ENCODE data around the gene SYNGAP1.
"Not testable (repeated sequence)": the region's sequence is repeated elsewhere in the genome, so short reads cannot be mapped to it uniquely, and the experiment has no call there.

SYNGAP1 gene

GRCh38 chr6:33477864-33478263 lies 58.0 kb downstream of the SYNGAP1 start:
- Histone ChIP-seq H3K36me3 (ENCODE audit: control insufficient read depth in 1 of 2, insufficient read depth in 2 of 2, low read length in 2 of 2) (no peaks in the 10 kb centered on the region), H3K18ac (ENCODE audit: low read length) (no peak overlapping the region), H3K4me2 (ENCODE audit: low read length) (no peak overlapping the region), H3K4me3 (ENCODE audit: low read depth, low read length) (no peak overlapping the region), H3K79me1 (ENCODE audit: low read length) (no peaks in the 10 kb centered on the region), H3K9me3 (ENCODE audit: insufficient read depth, low read depth, low read length) (no peaks in the 10 kb centered on the region), H2BK120ac (ENCODE audit: insufficient read depth, low read length, poor library complexity) (no peak overlapping the region), H3K14ac (ENCODE audit: low read length) (no peak overlapping the region), H3K4ac (ENCODE audit: low read depth, low read length) (no peak overlapping the region), H4K91ac (ENCODE audit: low read depth, low read length) (no peak overlapping the region), H2BK5ac (ENCODE audit: low read depth, low read length, poor library complexity) (no peak overlapping the region), H4K12ac (ENCODE audit: low read depth, low read length) (no peak overlapping the region), H2AK5ac (ENCODE audit: low read length) (no peak overlapping the region), H3K27me3 (ENCODE audit: insufficient read depth, low read length) (no peaks in the 10 kb centered on the region), H2AFZ (ENCODE audit: insufficient read depth, low read length, poor library complexity) (no peak overlapping the region), H3K23ac (ENCODE audit: low read length) (no peak overlapping the region), H3K4me1 (ENCODE audit: control insufficient read depth in 1 of 2, insufficient read depth in 2 of 2, low read length in 2 of 2) (no peaks in the 10 kb centered on the region), H4K8ac (ENCODE audit: low read depth, low read length) (no peak overlapping the region), H2BK12ac (ENCODE audit: low read length) (no peak overlapping the region), H3K27ac (ENCODE audit: low read depth, low read length) (no peak overlapping the region), H3K79me2 (ENCODE audit: control insufficient read depth, insufficient read depth, low read length, poor library complexity) (no peaks in the 10 kb centered on the region), H3K9ac (ENCODE audit: low read length) (no peak overlapping the region)
- WGBS (ENCODE audit: extremely low coverage, insufficient coverage, insufficient read length) = no CpG with 5 or more reads among the region's 3 CpGs
- DNase-seq = no peak

- no peaks in the 10 kb centered on the region for H3K36me3 ChIP-seq (ENCODE audit: control insufficient read depth in 1 of 2, insufficient read depth in 2 of 2, low read length in 2 of 2)
- no peak for DNase-seq
- no peak overlapping the region for H2BK5ac ChIP-seq (ENCODE audit: low read depth, low read length, poor library complexity)
- H4K12ac ChIP-seq (ENCODE audit: low read depth, low read length) = no peak overlapping the region
- no peak overlapping the region for H2BK120ac ChIP-seq (ENCODE audit: insufficient read depth, low read length, poor library complexity)
- H4K8ac ChIP-seq (ENCODE audit: low read depth, low read length) = no peak overlapping the region
- no peak overlapping the region for H2BK12ac ChIP-seq (ENCODE audit: low read length)
- no peak overlapping the region for H4K91ac ChIP-seq (ENCODE audit: low read depth, low read length)
- H3K79me2 ChIP-seq (ENCODE audit: control insufficient read depth, insufficient read depth, low read length, poor library complexity) = no peaks in the 10 kb centered on the region
- H3K4ac ChIP-seq (ENCODE audit: low read depth, low read length) = no peak overlapping the region
- no peak overlapping the region for H3K27ac ChIP-seq (ENCODE audit: low read depth, low read length)
- no peak overlapping the region for H2AFZ ChIP-seq (ENCODE audit: insufficient read depth, low read length, poor library complexity)
- no CpG with 5 or more reads among the region's 1 CpG for WGBS (ENCODE audit: extremely low coverage, insufficient coverage, insufficient read length)
- H3K14ac ChIP-seq (ENCODE audit: low read length) = no peak overlapping the region
- no peaks in the 10 kb centered on the region for H3K9me3 ChIP-seq (ENCODE audit: insufficient read depth, low read depth, low read length)
- no peak overlapping the region for H3K23ac ChIP-seq (ENCODE audit: low read length)
- no peaks in the 10 kb centered on the region for H3K27me3 ChIP-seq (ENCODE audit: insufficient read depth, low read length)
- no peak overlapping the region for H3K18ac ChIP-seq (ENCODE audit: low read length)
- H3K4me1 ChIP-seq (ENCODE audit: control insufficient read depth in 1 of 2, insufficient read depth in 2 of 2, low read length in 2 of 2) = no peaks in the 10 kb centered on the region
- no peak overlapping the region for H3K4me2 ChIP-seq (ENCODE audit: low read length)
- no peak overlapping the region for H3K4me3 ChIP-seq (ENCODE audit: low read depth, low read length)
- H3K79me1 ChIP-seq (ENCODE audit: low read length) = no peaks in the 10 kb centered on the region
- H2AK5ac ChIP-seq (ENCODE audit: low read length) = no peak overlapping the region
- H3K9ac ChIP-seq (ENCODE audit: low read length) = no peak overlapping the region
Observed at GRCh38 chr6:33481192-33481591, 61.3 kb downstream of the SYNGAP1 start.

GRCh38 chr6:33482620-33483019 lies 62.8 kb downstream of the SYNGAP1 start:
- H3K27me3 ChIP-seq (ENCODE audit: insufficient read depth, low read length); H2AFZ ChIP-seq (ENCODE audit: insufficient read depth, low read length, poor library complexity); H3K36me3 ChIP-seq (ENCODE audit: control insufficient read depth in 1 of 2, insufficient read depth in 2 of 2, low read length in 2 of 2); H3K4ac ChIP-seq (ENCODE audit: low read depth, low read length); H2AK5ac ChIP-seq (ENCODE audit: low read length); H4K91ac ChIP-seq (ENCODE audit: low read depth, low read length); DNase-seq; H3K9ac ChIP-seq (ENCODE audit: low read length); H2BK5ac ChIP-seq (ENCODE audit: low read depth, low read length, poor library complexity); H2BK120ac ChIP-seq (ENCODE audit: insufficient read depth, low read length, poor library complexity); H2BK12ac ChIP-seq (ENCODE audit: low read length); H3K23ac ChIP-seq (ENCODE audit: low read length); H4K12ac ChIP-seq (ENCODE audit: low read depth, low read length); H3K4me3 ChIP-seq (ENCODE audit: low read depth, low read length); H4K8ac ChIP-seq (ENCODE audit: low read depth, low read length); H3K18ac ChIP-seq (ENCODE audit: low read length); H3K79me2 ChIP-seq (ENCODE audit: control insufficient read depth, insufficient read depth, low read length, poor library complexity); H3K79me1 ChIP-seq (ENCODE audit: low read length); H3K27ac ChIP-seq (ENCODE audit: low read depth, low read length); H3K9me3 ChIP-seq (ENCODE audit: insufficient read depth, low read depth, low read length); H3K4me1 ChIP-seq (ENCODE audit: control insufficient read depth in 1 of 2, insufficient read depth in 2 of 2, low read length in 2 of 2); H3K4me2 ChIP-seq (ENCODE audit: low read length); H3K14ac ChIP-seq (ENCODE audit: low read length): not testable (repeated sequence)
- no CpG with 5 or more reads among the region's 5 CpGs for WGBS (ENCODE audit: extremely low coverage, insufficient coverage, insufficient read length)

- H3K9ac ChIP-seq (ENCODE audit: low read length) = no peak overlapping the region
- no peak overlapping the region for H4K12ac ChIP-seq (ENCODE audit: low read depth, low read length)
- no peaks in the 10 kb centered on the region for H3K79me1 ChIP-seq (ENCODE audit: low read length)
- no peak overlapping the region for H3K18ac ChIP-seq (ENCODE audit: low read length)
- H3K36me3 ChIP-seq (ENCODE audit: control insufficient read depth in 1 of 2, insufficient read depth in 2 of 2, low read length in 2 of 2) = no peaks in the 10 kb centered on the region
- no peaks in the 10 kb centered on the region for H3K79me2 ChIP-seq (ENCODE audit: control insufficient read depth, insufficient read depth, low read length, poor library complexity)
- H3K4me1 ChIP-seq (ENCODE audit: control insufficient read depth in 1 of 2, insufficient read depth in 2 of 2, low read length in 2 of 2) = no peaks in the 10 kb centered on the region
- H2AK5ac ChIP-seq (ENCODE audit: low read length) = no peak overlapping the region
- no peak overlapping the region for H2BK120ac ChIP-seq (ENCODE audit: insufficient read depth, low read length, poor library complexity)
- H3K27me3 ChIP-seq (ENCODE audit: insufficient read depth, low read length) = no peaks in the 10 kb centered on the region
- H3K4ac ChIP-seq (ENCODE audit: low read depth, low read length) = no peak overlapping the region
- no peak overlapping the region for H4K8ac ChIP-seq (ENCODE audit: low read depth, low read length)
- DNase-seq = no peak
- H3K4me2 ChIP-seq (ENCODE audit: low read length) = no peak overlapping the region
- WGBS (ENCODE audit: extremely low coverage, insufficient coverage, insufficient read length) = no CpG with 5 or more reads among the region's 3 CpGs
- no peak overlapping the region for H4K91ac ChIP-seq (ENCODE audit: low read depth, low read length)
- no peaks in the 10 kb centered on the region for H3K9me3 ChIP-seq (ENCODE audit: insufficient read depth, low read depth, low read length)
- H2BK5ac ChIP-seq (ENCODE audit: low read depth, low read length, poor library complexity) = no peak overlapping the region
- no peak overlapping the region for H3K23ac ChIP-seq (ENCODE audit: low read length)
- no peak overlapping the region for H3K4me3 ChIP-seq (ENCODE audit: low read depth, low read length)
- H2BK12ac ChIP-seq (ENCODE audit: low read length) = no peak overlapping the region
- no peak overlapping the region for H3K14ac ChIP-seq (ENCODE audit: low read length)
- H3K27ac ChIP-seq (ENCODE audit: low read depth, low read length) = no peak overlapping the region
- H2AFZ ChIP-seq (ENCODE audit: insufficient read depth, low read length, poor library complexity) = no peak overlapping the region
Observed at GRCh38 chr6:33483678-33484077, 63.8 kb downstream of the SYNGAP1 start.

Data from trophoblast cell (in vitro differentiated cells and primary cell).